Activated CD8-positive, alpha-beta memory T cell treated with anti-CD3 and anti-CD28 coated beads, Interleukin-2, amount 50 U/mL, for 1 hour (primary cell): ENCODE data around the gene FZD10.

Source experiments
- DNase-seq: peaks from one replicate; pipeline ENCODE4 v3.0.0-alpha.2; 2020; ENCODE audit errors: extremely low read depth

Gene FZD10

GRCh38 chr12:130179191-130179590 is 16.9 kb downstream of the FZD10 start:
- no peak for DNase-seq

- DNase-seq: no peak
Measured at GRCh38 chr12:130179621-130180020, 17.4 kb downstream of the FZD10 start.

GRCh38 chr12:130181211-130181610 is 18.9 kb downstream of the FZD10 start:
- DNase-seq: no peak

GRCh38 chr12:130183585-130184370 is 21.5 kb downstream of the FZD10 start:
- DNase-seq: no peak

GRCh38 chr12:130184404-130185090 is 22.3 kb downstream of the FZD10 start:
- no peak for DNase-seq

- DNase-seq: no peak
Measured at GRCh38 chr12:130185455-130186391, 23.5 kb downstream of the FZD10 start.

GRCh38 chr12:130186651-130187268 is 24.5 kb downstream of the FZD10 start:
- DNase-seq: no peak

- no peak for DNase-seq
Measured at GRCh38 chr12:130192642-130193345, 30.5 kb downstream of the FZD10 start.

GRCh38 chr12:130194154-130194553 is 31.9 kb downstream of the FZD10 start:
- no peak for DNase-seq

GRCh38 chr12:130195369-130195768 is 33.1 kb downstream of the FZD10 start:
- no peak for DNase-seq

GRCh38 chr12:130195776-130196175 is 33.5 kb downstream of the FZD10 start:
- no peak for DNase-seq

GRCh38 chr12:130196827-130197226 is 34.6 kb downstream of the FZD10 start:
- DNase-seq: no peak

- DNase-seq: no peak
Measured at GRCh38 chr12:130198026-130198662, 35.9 kb downstream of the FZD10 start.

GRCh38 chr12:130198663-130199060 is 36.4 kb downstream of the FZD10 start:
- DNase-seq: no peak

GRCh38 chr12:130199581-130200390 is 37.5 kb downstream of the FZD10 start:
- DNase-seq: no peak

- DNase-seq: no peak
Measured at GRCh38 chr12:130200445-130200844, 38.2 kb downstream of the FZD10 start.

- no peak for DNase-seq
Measured at GRCh38 chr12:130201037-130201436, 38.8 kb downstream of the FZD10 start.

- no peak for DNase-seq
Measured at GRCh38 chr12:130202201-130202600, 39.9 kb downstream of the FZD10 start.

GRCh38 chr12:130203151-130203550 is 40.9 kb downstream of the FZD10 start:
- no peak for DNase-seq

- DNase-seq: no peak
Measured at GRCh38 chr12:130204541-130204953, 42.3 kb downstream of the FZD10 start.
